OCI-LY1 (cell line): ENCODE measurements around the gene ARHGEF35.
"Not testable (repeated sequence)": the region's sequence is repeated elsewhere in the genome, so short reads cannot be mapped to it uniquely, and the experiment has no call there.

Experiments used
- CTCF ChIP-seq: fragments of 200-600 bp; sonication (generic), shearing (Covaris generic); IDR thresholded peaks from 2 replicates; pipeline ENCODE4 v1.5.1; 2017; ENCODE audit warnings: mild to moderate bottlenecking, antibody characterized with exemption, low read length, moderate library complexity, mixed read lengths
- EZH2 ChIP-seq: fragments of 200-600 bp; sonication (generic), shearing (Covaris generic); IDR thresholded peaks from 2 replicates; pipeline ENCODE4 v1.8.0; 2017; ENCODE audit warnings: borderline replicate concordance, mixed run types, mild to moderate bottlenecking, antibody characterized with exemption, low read length, moderate library complexity, mixed read lengths

DNA sequence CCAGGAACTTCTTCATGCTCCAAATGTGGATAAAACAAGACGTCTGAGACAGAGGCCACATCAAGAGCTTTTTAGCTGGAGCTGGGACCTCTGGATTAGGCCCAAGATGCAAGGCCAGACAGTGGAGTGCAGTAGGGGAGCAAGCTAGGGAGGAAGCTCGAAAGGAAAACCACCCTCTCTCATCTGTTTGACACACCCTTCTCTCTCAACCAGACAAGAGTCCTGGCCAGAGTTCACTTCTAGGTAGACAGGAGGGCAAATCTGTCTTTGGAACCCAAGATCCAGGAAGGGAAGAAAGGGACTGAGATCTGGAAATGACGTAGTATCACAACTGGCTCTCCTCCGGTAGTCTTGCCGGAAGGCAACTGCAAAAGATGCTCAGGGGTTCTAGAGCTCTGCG lies 1.2 kb downstream of the ARHGEF35 start:
- not testable (repeated sequence) for TF ChIP-seq EZH2, CTCF
